Measurements from ENCODE around the gene C16orf87.

The C16orf87 gene

GRCh38 chr16:46836534-46837530 lies 5.9 kb upstream of the C16orf87 start:
- TF ChIP-seq ZNF2 (tag by site-specific recombination; IDR thresholded peaks at IDR 0.05) (no peak), ZNF274 (IDR thresholded peaks at IDR 0.05; ENCODE audit: low read length) (no peak), ZNF274 (tag by site-specific recombination; IDR thresholded peaks at IDR 0.05; ENCODE audit: borderline replicate concordance) (no peak)
- Histone ChIP-seq H3K4me3 (ENCODE audit: low read depth, low read length) (no peak overlapping the region), H3K27ac (ENCODE audit: extremely low read depth, low read depth, low read length) (no peak overlapping the region), H3K9me3 (ENCODE audit: control insufficient read depth, insufficient read depth, low read depth, low read length) (no peaks in the 10 kb centered on the region), H3K36me3 (ENCODE audit: control insufficient read depth in 2 of 2, insufficient read depth in 1 of 2, low read length in 2 of 2) (no peaks in the 10 kb centered on the region), H3K4me1 (ENCODE audit: control insufficient read depth, insufficient read depth, low read length) (no peaks in the 10 kb centered on the region)
- ChIA-PET CTCF (interaction anchor here (1.2 kb wide), 1 partner anchor 12 kb away, joined by 6 read pairs; no protein-coding TSS in a partner anchor), POLR2A (interaction anchor here (0.6 kb wide), 1 partner anchor 120 kb away, joined by 3 read pairs; no protein-coding TSS in a partner anchor)

- no peak for TF ChIP-seq ZNF624 (tag by site-specific recombination; IDR thresholded peaks at IDR 0.05)
- no peak for TF ChIP-seq ZNF423 (tag by site-specific recombination; IDR thresholded peaks at IDR 0.05)
- no peak for TF ChIP-seq ZNF274 (IDR thresholded peaks at IDR 0.05; ENCODE audit: low read length)
- TF ChIP-seq ZNF274 (tag by site-specific recombination; IDR thresholded peaks at IDR 0.05; ENCODE audit: borderline replicate concordance), result no peak
- TF ChIP-seq ZFHX2 (tag by site-specific recombination; conservative IDR thresholded peaks at IDR 0.05), result no peak
- TF ChIP-seq ZNF214 (tag by site-specific recombination; IDR thresholded peaks at IDR 0.05; ENCODE audit: borderline replicate concordance), result no peak
- no peak for TF ChIP-seq GLIS1 (tag by site-specific recombination; IDR thresholded peaks at IDR 0.05)
- no peak for TF ChIP-seq ZNF37A (tag by site-specific recombination; IDR thresholded peaks at IDR 0.05)
- no peak for TF ChIP-seq SCRT1 (tag by site-specific recombination; IDR thresholded peaks at IDR 0.05; ENCODE audit: borderline replicate concordance)
- TF ChIP-seq ZNF280D (tag by site-specific recombination; IDR thresholded peaks at IDR 0.05), result no peak
- TF ChIP-seq ZNF530 (tag by site-specific recombination; IDR thresholded peaks at IDR 0.05; ENCODE audit: low read depth), result no peak
- TF ChIP-seq ZNF426 (tag by site-specific recombination; IDR thresholded peaks at IDR 0.05), result no peak
- no peak for TF ChIP-seq ZNF558 (tag by site-specific recombination; IDR thresholded peaks at IDR 0.05)
- TF ChIP-seq ZNF433 (tag by site-specific recombination; IDR thresholded peaks at IDR 0.05; ENCODE audit: low read depth), result no peak
- no peak for TF ChIP-seq PRDM1 (tag by site-specific recombination; IDR thresholded peaks at IDR 0.05)
- no peak for TF ChIP-seq GLI4 (tag by site-specific recombination; IDR thresholded peaks at IDR 0.05)
- no peak for TF ChIP-seq ZNF350 (tag by site-specific recombination; IDR thresholded peaks at IDR 0.05)
- TF ChIP-seq ZNF843 (tag by site-specific recombination; IDR thresholded peaks at IDR 0.05), result no peak
- H3K36me3 ChIP-seq (ENCODE audit: control insufficient read depth in 2 of 2, insufficient read depth in 1 of 2, low read length in 2 of 2), result no peaks in the 10 kb centered on the region
- H3K4me1 ChIP-seq (ENCODE audit: control insufficient read depth, insufficient read depth, low read length), result no peaks in the 10 kb centered on the region
- no peaks in the 10 kb centered on the region for H3K9me3 ChIP-seq (ENCODE audit: control insufficient read depth, insufficient read depth, low read depth, low read length)
- no peak overlapping the region for H3K27ac ChIP-seq (ENCODE audit: extremely low read depth, low read depth, low read length)
- no peak overlapping the region for H3K4me3 ChIP-seq (ENCODE audit: low read depth, low read length)
- POLR2A ChIA-PET, result interaction anchor here (0.7 kb wide), 1 partner anchor 58 kb away, joined by 4 read pairs; no protein-coding TSS in a partner anchor
- CTCF ChIA-PET, result interaction anchor here (0.6 kb wide), 1 partner anchor 55 kb away, joined by 3 read pairs; no protein-coding TSS in a partner anchor
Measured at GRCh38 chr16:46833460-46833800, 2.5 kb upstream of the C16orf87 start.

All from HEK293 (cell line).